ENCODE data around the gene TSN. TPM values are rescaled to one million over a fixed set of nuclear protein-coding genes. Genes with fewer than 3 reads are reported as not detected.
"Not testable (repeated sequence)": the region's sequence is repeated elsewhere in the genome, so short reads cannot be mapped to it uniquely, and the experiment has no call there.

The TSN gene
- total and polyA plus RNA-seq, 5 experiments from 2014 or later, result 62.4 to 90.9 (median 74.8) TPM

GRCh38 chr2:121809607-121810006, 54.2 kb downstream of the TSN start:
- Mint-ChIP-seq H3K36me3 (no peaks in the 10 kb centered on the region), H3K4me3 (no peak overlapping the region), H3K27ac (no peak overlapping the region), H3K27me3 (peaks cover 0 to 15% (median 5%) of the 10 kb centered on the region in 5 donors), H3K9me3 (no peaks in the 10 kb centered on the region), H3K4me1 (peaks cover 0 to 4% (median 3%) of the 10 kb centered on the region in 4 donors)
- no peak for DNase-seq
- POLR2A ChIA-PET, result no interaction called here
- no peak for ATAC-seq

DNA sequence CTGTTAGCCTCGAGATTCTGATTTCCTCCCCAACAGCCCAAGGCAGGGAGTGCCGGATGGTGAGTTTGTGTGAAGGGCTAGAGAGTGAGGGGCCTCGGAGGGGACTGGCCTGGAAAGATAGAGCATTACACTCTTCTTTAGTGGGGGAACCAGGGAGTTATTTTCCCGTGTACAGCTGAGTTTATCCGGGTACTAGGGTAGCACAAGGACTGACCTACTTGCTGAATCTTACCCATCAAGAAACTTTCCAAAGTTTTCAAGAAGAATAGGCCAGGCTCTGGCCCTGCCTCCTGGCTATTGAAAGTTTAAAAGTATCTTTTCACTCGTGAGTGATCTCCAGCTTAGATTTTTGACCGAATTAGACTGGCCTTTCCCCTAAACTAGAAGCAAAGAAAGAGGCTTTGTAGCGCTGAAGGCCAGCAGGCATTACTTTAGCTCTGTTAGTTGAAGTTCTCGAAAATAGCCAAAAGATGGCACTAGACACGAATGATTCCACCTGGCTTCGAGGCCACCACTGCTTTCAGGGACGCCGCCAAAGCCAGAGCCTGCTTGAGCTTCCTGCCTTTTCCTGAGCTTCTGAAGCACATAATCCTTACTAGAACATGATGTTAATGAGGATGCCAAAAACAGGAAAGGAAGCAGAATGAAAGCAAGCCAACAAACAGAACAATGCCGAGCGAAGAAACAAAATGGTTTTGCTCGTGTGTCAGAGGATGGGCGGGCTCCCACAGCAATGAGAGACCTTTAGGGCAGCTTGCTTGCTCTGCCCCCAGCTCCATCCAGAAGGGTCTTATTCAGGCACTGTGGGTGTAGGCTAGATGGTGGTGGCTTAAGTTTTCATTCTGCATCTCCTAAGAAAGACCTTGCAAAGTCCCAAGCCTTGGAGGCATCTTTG, 55.8 kb downstream of the TSN start:
- POLR2A ChIA-PET, result no interaction called here
- ATAC-seq (no peak), DNase-seq (peak in 1 of 10 donors; percentile 1)
- H3K27me3 Mint-ChIP-seq, result peaks cover 0 to 18% (median 2%) of the 10 kb centered on the region in 5 donors
- H3K36me3 Mint-ChIP-seq, result no peaks in the 10 kb centered on the region
- H3K27ac Mint-ChIP-seq, result no peak overlapping the region
- H3K4me3 Mint-ChIP-seq, result no peak overlapping the region
- peaks cover 0 to 2% (median 0%) of the 10 kb centered on the region in 4 donors for H3K4me1 Mint-ChIP-seq
- H3K9me3 Mint-ChIP-seq, result no peaks in the 10 kb centered on the region

DNA sequence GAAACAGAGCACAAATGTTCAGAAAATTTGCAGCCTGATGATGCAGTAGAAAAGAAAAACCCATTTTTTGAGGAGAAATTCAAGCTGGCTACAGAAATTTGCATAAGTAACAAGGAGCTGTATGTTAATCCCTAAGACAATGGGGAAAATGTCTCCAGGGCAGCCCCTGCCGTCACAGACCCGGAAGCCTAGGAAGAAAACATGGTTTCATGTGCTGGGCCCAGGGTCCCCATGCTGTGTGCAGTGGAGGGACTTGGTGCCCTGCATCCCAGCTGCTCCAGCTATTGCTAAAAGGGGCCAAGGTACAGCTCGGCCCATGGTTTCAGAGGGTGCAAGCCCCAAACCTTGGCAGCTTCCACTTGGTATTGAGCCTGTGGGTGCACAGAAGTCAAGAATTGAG, 57.6 kb downstream of the TSN start:
- H3K4me3 Mint-ChIP-seq, H3K27ac Mint-ChIP-seq, DNase-seq, H3K4me1 Mint-ChIP-seq, H3K9me3 Mint-ChIP-seq, H3K36me3 Mint-ChIP-seq, POLR2A ChIA-PET, ATAC-seq: not testable (repeated sequence)
- peaks cover 0 to 17% (median 3%) of the 10 kb centered on the region in 5 donors for H3K27me3 Mint-ChIP-seq

- no peaks in the 10 kb centered on the region for H3K36me3 Mint-ChIP-seq
- H3K27me3 Mint-ChIP-seq, result peaks cover 0 to 14% (median 3%) of the 10 kb centered on the region in 5 donors
- H3K4me1 Mint-ChIP-seq, result peaks cover 0 to 16% (median 2%) of the 10 kb centered on the region in 4 donors
- no peak overlapping the region for H3K27ac Mint-ChIP-seq
- H3K9me3 Mint-ChIP-seq, result no peaks in the 10 kb centered on the region
- DNase-seq, result no peak
- ATAC-seq, result no peak
- POLR2A ChIA-PET, result no interaction called here
- no peak overlapping the region for H3K4me3 Mint-ChIP-seq
These were observed 59.8 kb downstream of the TSN start for GRCh38 chr2:121815216-121815615.

DNA sequence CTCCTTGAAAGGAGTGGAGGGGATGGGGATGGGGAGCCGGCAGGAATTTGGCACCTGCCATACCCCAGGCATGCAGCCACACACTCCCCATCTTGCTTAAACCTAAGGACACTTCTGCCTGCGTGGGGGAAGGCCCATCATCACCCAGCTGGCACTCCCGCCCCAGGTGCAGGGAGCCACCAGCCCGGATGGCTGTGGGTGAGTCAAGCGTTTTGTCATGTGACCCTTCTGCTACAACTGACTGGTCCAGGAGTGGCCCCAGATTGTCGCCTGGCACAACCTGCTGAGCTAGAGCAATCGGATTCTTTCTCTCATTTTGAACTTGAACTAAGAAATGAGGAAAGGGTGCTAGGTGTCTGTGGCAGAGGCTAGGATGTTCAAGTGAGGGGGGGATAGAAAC, 61.3 kb downstream of the TSN start:
- Mint-ChIP-seq H3K36me3 (no peaks in the 10 kb centered on the region), H3K4me3 (no peak overlapping the region), H3K4me1 (peaks cover 0 to 16% (median under 1%) of the 10 kb centered on the region in 4 donors), H3K9me3 (no peaks in the 10 kb centered on the region), H3K27me3 (peaks cover 0 to 14% (median 3%) of the 10 kb centered on the region in 5 donors), H3K27ac (no peak overlapping the region)
- POLR2A ChIA-PET, result no interaction called here
- no peak for ATAC-seq
- no peak for DNase-seq

DNA sequence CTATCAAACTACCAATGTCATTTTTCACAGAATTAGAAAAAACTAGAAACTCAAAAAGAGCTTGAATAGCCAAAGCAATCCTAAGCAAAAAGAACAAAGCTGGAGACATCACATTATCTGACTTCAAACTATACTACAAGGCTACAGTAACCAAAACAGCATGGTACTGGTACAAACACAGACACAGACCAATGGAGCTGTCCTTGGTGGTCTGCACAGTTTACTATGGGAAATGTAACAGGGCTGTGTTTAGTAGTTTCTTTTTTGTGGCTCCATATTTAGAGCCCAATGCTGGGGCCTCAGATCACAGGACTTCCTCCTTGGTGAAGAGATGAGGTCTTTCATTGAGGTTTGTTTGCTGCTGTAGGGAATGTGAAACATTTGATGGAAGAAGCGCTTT, 61.9 kb downstream of the TSN start:
- ATAC-seq, result not testable (repeated sequence)

More for the DNA sequence above, 61.9 kb downstream of the TSN start:
- H3K9me3 Mint-ChIP-seq, H3K36me3 Mint-ChIP-seq, H3K27ac Mint-ChIP-seq, DNase-seq, H3K4me3 Mint-ChIP-seq, POLR2A ChIA-PET: not testable (repeated sequence)
- Mint-ChIP-seq H3K27me3 (peaks cover 0 to 12% (median 3%) of the 10 kb centered on the region in 5 donors), H3K4me1 (peaks cover 0 to 16% (median under 1%) of the 10 kb centered on the region in 4 donors)

Other genes with a start within 250 kb of the TSN start
- not detected for gene RNU4ATAC, start 224.8 kb upstream of the TSN start, total RNA-seq
- not detected for gene RNU4ATAC, start 224.8 kb upstream of the TSN start, polyA plus RNA-seq
- 10 to 100 TPM; 72.1 to 73.5 TPM for gene CLASP1, start 106.2 kb upstream of the TSN start, total RNA-seq
- gene CLASP1, start 106.2 kb upstream of the TSN start, polyA plus RNA-seq, result 10 to 100 TPM; 10.8 to 15.2 (median 12.5) TPM
- gene NIFK, start 18.8 kb upstream of the TSN start, total RNA-seq, result 10 to 100 TPM; 68.5 to 80.3 TPM
- gene NIFK, start 18.8 kb upstream of the TSN start, polyA plus RNA-seq, result 10 to 100 TPM; 62.8 to 88.6 (median 77.1) TPM